Prostate gland (tissue), 2 donors: ENCODE measurements around the gene COQ4. TPM values are rescaled to one million over a fixed set of nuclear protein-coding genes. Genes with fewer than 3 reads are reported as not detected.

ENCODE experiments used
- DNase-seq: peaks from one replicate; pipeline ENCODE4 v3.0.0-alpha.2; 2019; ENCODE audit warnings: low spot score
- H3K27ac ChIP-seq, 2 donors: fragments of 200-600 bp; sonication (generic); 2 replicates each; pipeline ENCODE4 v1.5.1; 2017 to 2019
- H3K27me3 ChIP-seq: fragments of 200-600 bp; sonication (generic); replicated peaks from 2 replicates; pipeline ENCODE4 v1.5.1; 2019; ENCODE audit not compliant: insufficient read depth
- H3K36me3 ChIP-seq, 2 donors: fragments of 200-600 bp; sonication (generic); 1 replicate in 1 of 2; 2 replicates in 1 of 2; pipeline versions ENCODE4 v1.5.1 to v1.8.1; 2017 to 2019
- H3K4me1 ChIP-seq: fragments of 200-600 bp; sonication (generic); replicated peaks from 2 replicates; pipeline ENCODE4 v1.5.1; 2019
- H3K4me3 ChIP-seq, 2 donors: fragments of 200-600 bp; sonication (generic); 2 replicates each; pipeline ENCODE4 v1.5.1; 2017 to 2019
- H3K9me3 ChIP-seq: fragments of 200-600 bp; sonication (generic); 2 replicates; pipeline ENCODE4 v1.5.1; 2017
- POLR2A ChIP-seq: fragments of 450-650 bp; IDR thresholded peaks from one replicate; pipeline ENCODE4 v1.6.1; 2016; ENCODE audit warnings: antibody characterized with exemption, mild to moderate bottlenecking
- POLR2AphosphoS5 ChIP-seq: sonication (generic); formaldehyde crosslinking; IDR thresholded peaks from one replicate; pipeline ENCODE4 v1.6.1; 2017; ENCODE audit warnings: antibody characterized with exemption
- WGBS: methylation state at CpG from one replicate; pipeline ENCODE4 v1.1.5; 2018; 5-methylcytosine and 5-hydroxymethylcytosine counted together
- intact Hi-C: fragments of 100-400 bp; cut with DNase I; formaldehyde crosslinking; loops from one replicate; pipeline ENCODE4 v1.14.2; 2022
- total RNA-seq, 2 donors: library from RNA; depleted of rRNA; stranded (reverse); fragments of >200 nt; gene quantifications; one replicate each; pipeline ENCODE4 v1.1.0, GENCODE V29; 2016
- TF ChIP-seq, protein P1 (sequence below), 4 experiments: fragments of 200-600 bp in 2 of 4; fragments of 450-650 bp in 2 of 4; sonication (generic) in 2 of 4; IDR thresholded peaks; 1 replicate in 3 of 4; 2 replicates in 1 of 4; pipeline ENCODE4 v1.5.1; 2016 to 2019; ENCODE audit warnings: antibody characterized with exemption in 4 of 4, mild to moderate bottlenecking in 2 of 4, moderate library complexity in 2 of 4

The COQ4 gene
- total RNA-seq, result 10 to 100 TPM; 57.5 to 89.6 TPM

DNA sequence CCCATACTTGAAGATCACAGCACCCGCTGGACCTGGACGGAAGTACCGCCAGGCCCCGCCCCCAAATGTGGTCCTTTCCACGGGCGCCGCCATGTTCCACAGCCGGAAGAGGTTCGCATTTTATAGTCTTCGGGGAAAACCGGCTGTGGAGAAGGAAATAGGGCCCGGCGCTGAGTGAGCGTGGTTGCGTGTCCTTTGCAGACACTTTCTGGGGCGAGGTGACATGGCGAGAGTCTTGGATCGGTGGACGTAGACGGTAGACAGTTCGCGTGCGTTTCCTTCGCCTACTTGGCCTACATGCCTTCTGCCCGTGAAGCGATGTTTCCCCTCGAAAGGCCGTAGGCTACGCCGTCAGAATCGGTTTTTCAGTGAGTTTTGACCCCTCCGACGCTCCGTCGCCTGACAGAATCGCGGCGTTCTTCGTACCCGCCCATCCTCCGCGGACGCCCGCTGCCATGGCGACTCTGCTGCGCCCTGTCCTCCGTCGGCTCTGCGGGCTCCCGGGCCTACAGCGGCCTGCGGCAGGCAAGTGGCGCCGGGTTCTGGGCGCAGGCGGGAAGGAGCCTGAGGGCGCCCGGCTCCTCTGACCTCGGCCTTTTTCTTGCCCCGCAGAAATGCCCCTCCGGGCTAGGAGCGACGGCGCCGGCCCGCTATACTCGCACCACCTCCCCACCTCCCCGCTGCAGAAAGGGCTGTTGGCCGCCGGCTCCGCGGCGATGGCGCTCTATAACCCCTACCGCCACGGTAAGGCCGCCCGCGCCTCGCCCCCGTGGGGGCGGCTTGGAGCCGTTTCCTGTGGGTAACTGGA is at the start of gene COQ4, which contains the start of gene TRUB2:
TSS of gene COQ4 (plus strand) at position 436 of the 808 bp plus-strand sequence. CDS start at position 456, 20 bp downstream.
TSS of gene TRUB2 (minus strand) at position 44 of the 808 bp plus-strand sequence. CDS start at position 5, 39 bp downstream.
- intact Hi-C loops, result no loop called here
- TF ChIP-seq, protein P1, sequence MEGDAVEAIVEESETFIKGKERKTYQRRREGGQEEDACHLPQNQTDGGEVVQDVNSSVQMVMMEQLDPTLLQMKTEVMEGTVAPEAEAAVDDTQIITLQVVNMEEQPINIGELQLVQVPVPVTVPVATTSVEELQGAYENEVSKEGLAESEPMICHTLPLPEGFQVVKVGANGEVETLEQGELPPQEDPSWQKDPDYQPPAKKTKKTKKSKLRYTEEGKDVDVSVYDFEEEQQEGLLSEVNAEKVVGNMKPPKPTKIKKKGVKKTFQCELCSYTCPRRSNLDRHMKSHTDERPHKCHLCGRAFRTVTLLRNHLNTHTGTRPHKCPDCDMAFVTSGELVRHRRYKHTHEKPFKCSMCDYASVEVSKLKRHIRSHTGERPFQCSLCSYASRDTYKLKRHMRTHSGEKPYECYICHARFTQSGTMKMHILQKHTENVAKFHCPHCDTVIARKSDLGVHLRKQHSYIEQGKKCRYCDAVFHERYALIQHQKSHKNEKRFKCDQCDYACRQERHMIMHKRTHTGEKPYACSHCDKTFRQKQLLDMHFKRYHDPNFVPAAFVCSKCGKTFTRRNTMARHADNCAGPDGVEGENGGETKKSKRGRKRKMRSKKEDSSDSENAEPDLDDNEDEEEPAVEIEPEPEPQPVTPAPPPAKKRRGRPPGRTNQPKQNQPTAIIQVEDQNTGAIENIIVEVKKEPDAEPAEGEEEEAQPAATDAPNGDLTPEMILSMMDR (IDR thresholded peaks at IDR 0.05), result no peak
- peak; percentile 93 for TF ChIP-seq POLR2AphosphoS5

DNA sequence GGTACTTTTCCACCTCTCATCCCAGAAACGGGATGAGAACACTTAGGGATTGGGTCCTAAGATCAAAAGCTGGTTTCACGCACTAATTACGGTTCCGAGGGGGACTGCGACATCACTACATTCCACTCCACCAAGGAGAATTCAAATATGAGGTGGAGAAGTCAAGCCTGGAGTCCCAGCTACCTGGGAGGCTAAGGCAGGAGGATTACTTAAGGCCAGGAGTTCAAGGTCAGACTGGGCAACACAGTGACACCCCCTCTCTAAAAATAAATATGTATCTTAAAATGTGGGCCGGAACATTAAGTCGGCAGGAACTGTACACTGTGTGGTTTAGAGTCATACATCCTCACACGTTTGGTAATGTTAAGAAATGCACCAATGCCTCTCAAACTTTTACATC is 48.4 kb upstream of the COQ4 start:
- no peak for TF ChIP-seq POLR2AphosphoS5
- TF ChIP-seq, protein P1 (IDR thresholded peaks at IDR 0.05), result no peak
- TF ChIP-seq POLR2A, result no peak
- Histone ChIP-seq H3K36me3 (no peaks in the 10 kb centered on the region), H3K27me3 (no peaks in the 10 kb centered on the region), H3K4me1 (peaks cover 19% of the 10 kb centered on the region), H3K4me3 (no peak overlapping the region), H3K27ac (no peak overlapping the region), H3K9me3 (no peaks in the 10 kb centered on the region)
- no peak for DNase-seq
- intact Hi-C loops, result loop anchor here (10.0 kb wide), 1 partner anchor 79 kb away; the partner anchor contains the start of gene CIZ1
- WGBS, result 66% methylated on average over 8 of the region's 8 CpGs

More for the DNA sequence above, at the start of gene COQ4, which contains the start of gene TRUB2:
- peak; percentile 94 for DNase-seq
- no peaks in the 10 kb centered on the region for H3K27me3 ChIP-seq
- H3K36me3 ChIP-seq, result peaks cover 0 to 5% of the 10 kb centered on the region in 2 donors
- H3K4me1 ChIP-seq, result peaks cover 10% of the 10 kb centered on the region
- H3K4me3 ChIP-seq, result peak within 1 kb of the TSS; percentile 70 to 86
- under 1% methylated on average over 66 of the region's 83 CpGs for WGBS
- H3K27ac ChIP-seq, result peak within 1 kb of the TSS; percentile 81 to 92
- H3K9me3 ChIP-seq, result no peaks in the 10 kb centered on the region

DNA sequence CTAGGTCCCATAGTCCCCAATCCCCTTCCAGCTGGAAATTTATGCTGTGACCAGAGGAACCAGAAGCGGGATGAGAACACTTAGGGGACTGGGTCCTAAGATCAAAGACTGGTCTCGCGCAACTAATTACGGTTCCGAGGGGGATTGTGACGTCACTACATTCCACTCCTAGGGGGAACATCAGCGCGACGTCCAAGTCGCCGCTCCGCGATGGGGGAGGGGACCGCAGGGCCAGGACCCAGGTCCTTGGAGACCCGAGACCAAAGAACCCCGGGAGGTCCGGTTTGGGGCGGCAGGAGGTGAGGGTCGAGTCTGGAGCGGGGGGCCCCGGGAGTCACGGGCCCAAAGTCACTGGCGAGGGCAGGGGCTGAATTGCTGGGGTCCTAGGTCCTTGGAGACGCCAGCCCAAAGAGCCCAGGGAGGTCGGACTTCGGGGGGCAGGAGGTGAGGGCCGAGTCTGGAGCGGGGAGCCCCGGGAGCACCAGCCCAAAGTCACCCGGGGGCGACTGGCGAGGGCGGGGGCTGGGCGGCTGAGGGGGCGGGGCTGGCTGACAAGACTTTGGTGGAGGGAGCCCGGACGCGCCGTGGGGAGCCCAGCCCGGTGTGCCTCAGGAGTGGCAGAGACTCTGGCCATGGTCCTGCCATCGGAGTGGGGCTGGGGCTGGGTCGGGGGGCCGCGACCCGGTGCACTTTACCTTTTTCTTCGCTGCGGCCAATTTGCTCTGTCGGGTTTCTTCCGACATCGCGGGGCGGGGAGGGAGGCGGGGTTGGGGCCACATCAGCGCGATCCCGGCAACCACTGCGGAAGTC is 47.2 kb upstream of the COQ4 start, which contains the start of gene GOLGA2:
TSS of gene GOLGA2 (minus strand) at position 810 of the 810 bp plus-strand sequence. CDS start at position 779, 31 bp downstream.
- TF ChIP-seq POLR2AphosphoS5, result no peak
- TF ChIP-seq, protein P1 (IDR thresholded peaks at IDR 0.05), result no peak
- TF ChIP-seq POLR2A, result no peak
- H3K27ac ChIP-seq, result peak within 1 kb of the TSS; percentile 85 to 91
- H3K4me3 ChIP-seq, result peak within 1 kb of the TSS; percentile 65 to 91
- no peaks in the 10 kb centered on the region for H3K9me3 ChIP-seq
- 1% methylated on average over 51 of the region's 57 CpGs for WGBS
- intact Hi-C loops, result loop anchor here (10.0 kb wide), 1 partner anchor 81 kb away; the partner anchor contains the start of gene CIZ1
- no peak for DNase-seq
- no peaks in the 10 kb centered on the region for H3K36me3 ChIP-seq
- H3K27me3 ChIP-seq, result no peaks in the 10 kb centered on the region
- H3K4me1 ChIP-seq, result peaks cover 19% of the 10 kb centered on the region

DNA sequence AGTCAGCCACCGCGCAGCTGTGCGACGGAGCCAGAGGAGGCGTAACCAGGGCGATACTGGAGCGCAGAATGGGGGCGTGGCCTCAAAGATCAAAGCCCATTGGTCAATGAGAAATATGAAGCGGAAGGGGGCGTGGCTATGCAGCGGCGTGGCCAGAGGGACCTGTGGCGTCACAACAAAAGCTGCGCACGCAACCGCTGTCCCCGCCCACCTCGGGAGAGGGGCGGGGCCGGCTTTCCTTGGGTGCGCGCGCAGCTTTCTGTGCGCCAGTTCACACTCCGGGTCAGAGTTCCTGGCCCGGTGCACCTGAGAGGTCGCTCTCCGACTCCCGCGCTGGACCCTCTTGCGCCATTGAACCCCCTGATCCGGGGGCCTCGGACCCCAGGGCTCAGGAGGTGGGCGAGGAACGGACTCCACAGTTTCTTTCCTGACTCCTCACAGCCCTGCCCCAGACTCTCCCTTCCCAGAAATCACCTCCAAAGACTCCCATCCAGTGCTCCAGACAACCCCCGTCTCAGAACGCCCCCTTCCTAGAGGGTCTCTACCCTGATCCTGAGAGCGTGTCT is 46.5 kb upstream of the COQ4 start, which contains the start of gene SWI5:
TSS of gene SWI5 (plus strand) at position 269 of the 566 bp plus-strand sequence.
- under 1% methylated on average over 38 of the region's 38 CpGs for WGBS
- intact Hi-C loops, result loop anchor here (10.0 kb wide), 1 partner anchor 81 kb away; the partner anchor contains the start of gene CIZ1
- DNase-seq, result peak; percentile 100
- peak within 1 kb of the TSS; percentile 65 to 91 for H3K4me3 ChIP-seq
- peaks cover 18% of the 10 kb centered on the region for H3K4me1 ChIP-seq
- peak; percentile 95 for TF ChIP-seq POLR2A
- peak; percentile 96 for TF ChIP-seq POLR2AphosphoS5
- TF ChIP-seq, protein P1 (IDR thresholded peaks at IDR 0.05), result peak in 1 of 4 experiments; percentile 20
- H3K27ac ChIP-seq, result peak within 1 kb of the TSS; percentile 85 to 91
- H3K36me3 ChIP-seq, result no peaks in the 10 kb centered on the region
- no peaks in the 10 kb centered on the region for H3K9me3 ChIP-seq
- H3K27me3 ChIP-seq, result no peaks in the 10 kb centered on the region
